CD4-positive, alpha-beta T cell treated with Interleukin-17A for 1 hour (primary cell): Measurements from ENCODE around the gene ZMIZ1.

Source experiments
- DNase-seq: peaks from one replicate; pipeline ENCODE4 v3.0.0-alpha.2; 2020

ZMIZ1 gene, protein sequence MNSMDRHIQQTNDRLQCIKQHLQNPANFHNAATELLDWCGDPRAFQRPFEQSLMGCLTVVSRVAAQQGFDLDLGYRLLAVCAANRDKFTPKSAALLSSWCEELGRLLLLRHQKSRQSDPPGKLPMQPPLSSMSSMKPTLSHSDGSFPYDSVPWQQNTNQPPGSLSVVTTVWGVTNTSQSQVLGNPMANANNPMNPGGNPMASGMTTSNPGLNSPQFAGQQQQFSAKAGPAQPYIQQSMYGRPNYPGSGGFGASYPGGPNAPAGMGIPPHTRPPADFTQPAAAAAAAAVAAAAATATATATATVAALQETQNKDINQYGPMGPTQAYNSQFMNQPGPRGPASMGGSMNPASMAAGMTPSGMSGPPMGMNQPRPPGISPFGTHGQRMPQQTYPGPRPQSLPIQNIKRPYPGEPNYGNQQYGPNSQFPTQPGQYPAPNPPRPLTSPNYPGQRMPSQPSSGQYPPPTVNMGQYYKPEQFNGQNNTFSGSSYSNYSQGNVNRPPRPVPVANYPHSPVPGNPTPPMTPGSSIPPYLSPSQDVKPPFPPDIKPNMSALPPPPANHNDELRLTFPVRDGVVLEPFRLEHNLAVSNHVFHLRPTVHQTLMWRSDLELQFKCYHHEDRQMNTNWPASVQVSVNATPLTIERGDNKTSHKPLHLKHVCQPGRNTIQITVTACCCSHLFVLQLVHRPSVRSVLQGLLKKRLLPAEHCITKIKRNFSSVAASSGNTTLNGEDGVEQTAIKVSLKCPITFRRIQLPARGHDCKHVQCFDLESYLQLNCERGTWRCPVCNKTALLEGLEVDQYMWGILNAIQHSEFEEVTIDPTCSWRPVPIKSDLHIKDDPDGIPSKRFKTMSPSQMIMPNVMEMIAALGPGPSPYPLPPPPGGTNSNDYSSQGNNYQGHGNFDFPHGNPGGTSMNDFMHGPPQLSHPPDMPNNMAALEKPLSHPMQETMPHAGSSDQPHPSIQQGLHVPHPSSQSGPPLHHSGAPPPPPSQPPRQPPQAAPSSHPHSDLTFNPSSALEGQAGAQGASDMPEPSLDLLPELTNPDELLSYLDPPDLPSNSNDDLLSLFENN

DNA sequence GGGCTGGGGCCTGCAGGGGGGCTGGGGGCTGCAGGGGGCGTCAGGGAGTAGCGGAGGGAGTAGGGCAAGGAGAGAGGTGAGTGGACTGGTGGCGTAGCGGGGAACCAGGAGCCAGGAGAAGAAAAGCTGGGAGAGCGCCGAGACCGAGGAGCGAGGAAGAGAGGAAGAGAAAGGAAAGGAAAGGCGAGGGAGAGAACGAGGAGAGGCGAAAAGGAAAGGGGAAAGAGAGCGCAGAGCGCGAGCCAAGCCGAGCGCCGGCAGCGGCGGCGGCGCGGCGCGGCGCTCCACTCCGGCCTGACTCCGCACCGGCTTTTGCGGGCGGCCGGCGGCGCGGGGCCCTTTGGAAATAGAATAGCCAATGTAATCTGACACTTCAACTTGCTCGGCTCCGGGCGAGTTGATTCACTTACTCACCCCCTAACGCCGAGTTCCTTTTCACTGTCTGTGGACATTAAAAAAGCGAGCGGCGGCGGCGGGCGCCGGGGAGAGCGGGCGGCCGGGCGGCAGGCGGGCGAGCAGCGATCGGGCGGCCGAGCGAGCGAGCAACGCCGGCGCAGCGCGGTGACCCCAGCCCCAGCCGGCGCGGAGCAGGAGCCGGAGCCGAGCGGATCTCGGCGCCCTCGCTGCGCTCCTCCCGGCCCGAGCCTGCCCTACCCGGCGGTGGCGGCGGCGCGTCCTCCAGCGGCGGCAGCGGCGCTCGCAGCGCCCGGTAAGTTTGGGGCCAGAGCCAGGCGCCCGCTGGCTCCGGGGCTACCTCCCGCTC is at the start of gene ZMIZ1:
TSS of gene ZMIZ1 (plus strand) at position 405 of the 763 bp plus-strand sequence. CDS start 132,667 bp downstream, outside the sequence.
- DNase-seq: peak; percentile 85

DNA sequence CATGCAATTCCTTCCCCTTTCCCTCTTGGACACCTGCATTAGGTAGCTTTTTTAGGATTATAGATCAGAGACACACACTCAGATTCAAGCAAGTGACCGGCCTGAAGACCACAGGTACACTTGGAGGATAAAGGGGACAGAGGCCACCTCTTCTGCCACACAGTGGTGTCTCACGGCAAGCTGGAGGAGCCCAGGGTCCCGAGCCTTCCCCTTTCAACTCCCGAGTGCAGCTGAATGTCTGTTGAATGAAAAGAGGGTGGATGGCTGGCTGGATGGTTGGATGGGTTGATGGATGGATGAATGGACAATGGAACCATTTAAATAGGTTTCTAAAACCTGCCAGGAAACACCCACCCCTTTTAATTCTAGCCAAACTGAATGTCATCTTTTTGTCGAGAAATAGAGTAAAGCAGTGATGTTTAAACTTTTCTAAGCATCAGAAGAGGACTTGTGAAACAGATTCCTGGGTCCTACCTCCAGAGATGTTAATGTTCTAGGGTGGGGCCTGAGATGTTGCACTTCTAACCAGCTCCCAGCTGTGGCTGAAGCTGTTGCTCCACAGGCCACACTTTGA is 49.2 kb upstream of the ZMIZ1 start:
- DNase-seq: no peak

DNA sequence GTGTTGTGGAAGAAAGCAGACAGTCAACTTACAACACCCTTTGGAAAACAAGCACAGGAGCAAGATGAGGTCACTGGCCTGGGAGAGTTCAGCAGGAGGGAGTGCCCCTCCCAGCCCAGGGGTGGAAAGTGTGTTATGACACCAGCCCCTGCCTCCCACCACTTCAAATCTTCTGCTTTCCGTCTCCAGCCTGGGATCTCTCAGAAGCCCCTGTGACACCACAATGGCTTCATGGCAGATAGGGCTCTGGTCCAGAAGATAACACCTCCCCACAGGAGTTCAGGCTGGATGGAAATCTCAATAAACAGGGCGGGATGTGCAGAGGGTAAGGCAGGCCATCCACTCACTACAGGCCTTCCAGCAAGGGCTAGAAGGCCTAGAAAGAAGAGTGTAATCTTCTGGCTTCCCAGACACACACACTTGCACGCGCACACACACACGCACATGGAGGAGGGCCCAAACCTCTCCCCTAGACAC is 48.7 kb upstream of the ZMIZ1 start:
- no peak for DNase-seq

DNA sequence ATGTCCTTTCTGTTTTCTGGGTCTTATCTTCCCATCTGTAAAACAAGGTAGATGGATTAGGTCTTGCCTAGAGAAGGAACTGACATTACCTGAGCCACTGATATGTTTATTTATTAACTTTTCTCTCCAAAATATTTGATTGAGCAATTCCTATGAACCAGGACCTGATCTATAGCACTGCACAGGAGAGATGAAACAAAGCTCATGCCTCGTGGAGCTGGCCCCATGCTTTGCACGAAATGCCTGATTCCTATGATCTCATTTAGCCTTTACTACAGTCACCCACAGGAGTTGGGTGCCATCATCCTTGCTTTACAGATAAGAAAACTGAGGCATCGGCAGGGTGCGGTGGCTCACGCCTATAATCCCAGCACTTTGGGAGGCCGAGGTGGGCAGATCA is 48.2 kb upstream of the ZMIZ1 start:
- DNase-seq: no peak

DNA sequence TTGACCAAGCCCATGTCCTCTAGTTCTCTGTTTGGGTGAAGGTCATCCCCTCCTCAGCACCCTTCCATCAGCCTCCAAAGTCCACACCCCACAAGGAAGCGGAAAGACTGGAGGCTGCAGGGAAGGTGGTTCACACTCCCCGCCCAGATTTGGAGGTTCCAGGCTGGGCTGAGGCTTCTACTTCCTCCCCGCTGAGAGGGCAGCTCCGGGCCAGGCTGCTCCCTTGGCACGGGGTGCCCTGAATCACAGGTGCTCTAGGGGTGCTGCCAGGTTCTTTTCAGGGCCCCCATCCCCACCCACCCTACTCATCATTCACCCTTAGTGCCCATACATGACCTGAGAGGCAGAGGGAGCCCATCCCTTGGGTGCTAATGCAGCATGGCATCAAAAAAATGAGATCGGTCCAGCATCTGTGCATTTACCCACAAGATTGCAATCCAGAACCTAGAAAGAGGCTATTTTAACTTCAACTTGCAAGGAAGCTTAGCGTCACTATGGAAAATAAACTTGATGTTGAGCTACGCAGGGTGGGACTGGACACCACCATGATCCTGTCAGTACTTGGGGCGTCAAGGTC is 47.3 kb upstream of the ZMIZ1 start:
- no peak for DNase-seq

DNA sequence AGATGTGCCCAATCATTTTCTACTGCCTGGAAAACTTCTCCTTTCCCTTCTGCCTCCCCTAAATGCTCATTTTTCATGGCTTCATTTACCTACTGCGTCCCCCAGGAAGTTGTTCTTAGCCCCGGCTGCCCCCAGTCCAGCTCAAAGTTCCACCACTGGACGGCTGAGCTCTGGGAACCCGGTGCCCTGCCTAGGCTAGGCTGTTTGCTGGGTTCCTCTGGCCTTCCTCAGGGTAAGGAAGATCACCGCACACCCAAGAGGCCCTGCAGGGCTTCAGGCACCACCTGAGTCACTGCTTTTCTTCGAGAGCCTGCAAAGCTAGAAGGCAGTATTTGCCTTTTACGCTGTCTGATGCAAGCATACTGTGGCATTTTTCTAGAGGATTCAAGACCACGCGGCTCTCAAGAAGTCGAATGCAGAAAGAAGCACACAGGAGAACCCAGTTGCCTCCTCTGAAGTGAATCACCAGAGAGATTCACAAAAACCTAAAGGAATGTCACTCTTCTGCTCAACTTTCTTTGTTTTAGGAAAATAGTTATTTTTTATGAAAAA is 46.7 kb upstream of the ZMIZ1 start:
- DNase-seq: no peak

DNA sequence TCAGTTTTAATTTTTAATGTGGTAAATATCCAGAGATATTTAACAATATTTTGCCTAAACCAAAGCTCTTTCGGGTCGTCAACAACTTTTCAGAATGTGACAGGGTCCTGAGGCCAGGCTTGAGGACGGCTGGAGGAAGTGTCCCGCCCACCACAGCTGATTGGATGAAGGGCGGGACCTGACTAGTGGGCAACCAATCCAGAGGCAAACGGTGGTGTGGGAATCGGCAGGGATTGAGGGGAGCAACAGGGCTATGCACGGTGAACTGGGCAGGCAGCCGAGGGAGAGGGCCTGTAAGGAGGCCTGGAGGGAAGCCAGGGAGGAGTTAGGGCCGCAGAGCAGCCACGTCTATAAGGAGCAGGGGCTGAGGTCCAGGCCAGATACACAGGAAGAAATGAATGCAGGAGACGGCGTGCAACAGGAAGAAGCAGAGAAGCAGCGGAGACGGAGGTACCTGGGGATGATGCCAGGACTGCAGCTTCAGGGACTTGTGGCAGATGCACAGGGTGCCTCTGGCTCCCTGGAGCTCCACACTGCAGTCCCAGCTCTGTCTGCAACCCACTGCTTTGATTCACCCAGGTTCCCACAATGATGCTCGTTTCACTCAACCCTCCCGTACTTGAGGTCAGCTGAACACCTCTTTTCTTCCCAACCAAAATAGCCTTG is 46.1 kb upstream of the ZMIZ1 start:
- DNase-seq: no peak

DNA sequence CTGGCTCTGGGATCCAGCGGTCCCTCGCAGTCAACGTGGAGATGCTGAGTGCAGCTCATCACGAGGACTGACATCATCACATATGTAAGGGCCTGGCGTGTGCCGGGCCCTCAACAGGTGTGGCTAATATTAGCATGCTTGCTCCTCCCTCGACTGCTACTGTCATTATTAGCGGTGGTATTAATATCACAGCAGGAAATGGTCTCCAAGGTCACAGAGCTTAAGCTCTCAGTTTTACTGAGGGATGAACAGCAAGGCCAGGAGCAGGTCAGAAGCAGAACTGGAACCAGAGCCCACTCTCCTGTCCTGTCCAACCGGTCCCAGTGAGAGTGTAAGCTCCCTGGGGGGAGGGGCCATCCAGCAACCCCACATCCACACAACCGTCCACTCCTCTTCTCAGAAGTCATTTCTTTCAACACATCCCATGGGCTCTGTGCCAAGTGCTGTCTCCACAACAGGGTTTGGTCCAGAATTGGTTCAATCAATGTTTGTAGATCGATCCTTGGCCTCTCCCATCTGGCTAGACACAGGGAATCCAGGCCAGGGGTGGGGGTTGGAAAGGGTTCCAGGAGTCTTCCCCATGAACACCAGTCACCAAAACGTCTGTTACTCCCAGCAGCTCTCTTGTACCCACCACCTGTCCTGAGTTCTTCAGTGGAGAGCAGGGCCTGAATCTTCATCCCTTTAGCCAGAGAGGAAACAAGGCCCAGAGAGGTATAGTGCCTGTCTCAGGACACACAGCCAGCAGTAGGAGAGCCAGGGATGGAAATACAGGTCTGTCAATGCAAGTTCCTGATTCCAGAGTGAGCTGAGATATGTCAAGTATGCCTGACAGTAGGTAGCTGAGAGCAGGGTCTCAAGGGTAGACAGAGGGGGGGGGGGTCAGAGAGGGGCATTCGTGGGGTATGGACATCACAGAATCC is 45.3 kb upstream of the ZMIZ1 start:
- DNase-seq: no peak

DNA sequence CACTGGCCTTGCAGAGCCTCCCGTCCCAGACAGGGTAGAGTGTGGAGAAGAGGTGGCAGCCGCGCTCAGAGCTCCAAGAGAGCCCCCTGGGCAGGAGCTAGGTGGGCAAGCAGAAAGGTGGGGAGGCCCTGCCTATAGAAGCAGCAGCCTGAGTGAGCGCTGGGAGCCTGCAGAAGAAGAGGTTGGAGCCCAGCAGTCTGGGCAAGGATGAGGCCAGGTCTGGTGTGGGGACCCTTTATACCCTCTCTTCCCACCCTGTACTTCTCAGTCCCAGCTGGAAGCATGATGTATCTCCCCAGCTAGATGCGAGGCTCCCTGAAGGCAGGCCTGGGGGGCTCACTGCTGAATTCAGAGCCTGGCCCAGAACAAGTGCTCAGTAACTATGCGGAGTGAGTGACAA is 44.5 kb upstream of the ZMIZ1 start:
- DNase-seq: no peak

DNA sequence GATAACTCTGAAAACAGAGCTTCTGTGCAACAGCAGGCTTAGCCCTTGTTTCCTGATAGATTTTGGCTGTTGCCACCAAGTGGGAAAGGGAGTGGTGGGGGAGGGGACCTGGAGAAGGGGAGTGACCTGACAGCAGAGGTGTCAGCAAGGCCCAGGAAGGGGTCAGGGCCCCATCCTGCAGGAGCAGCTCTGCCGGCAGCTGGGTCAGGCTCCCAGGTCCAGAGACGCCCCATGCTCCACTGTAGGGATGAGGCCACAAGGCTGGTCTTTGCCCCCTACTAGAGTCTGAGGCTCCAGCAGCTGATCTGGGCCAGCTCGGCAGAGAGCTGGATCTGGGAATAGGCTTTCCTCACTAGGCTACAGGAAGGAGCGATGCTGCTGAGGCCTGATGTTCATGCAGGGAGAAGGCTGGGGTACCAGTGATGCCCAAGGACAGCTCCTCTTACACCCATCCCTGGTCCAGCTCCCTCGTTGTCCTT is 44.0 kb upstream of the ZMIZ1 start:
- no peak for DNase-seq

DNA sequence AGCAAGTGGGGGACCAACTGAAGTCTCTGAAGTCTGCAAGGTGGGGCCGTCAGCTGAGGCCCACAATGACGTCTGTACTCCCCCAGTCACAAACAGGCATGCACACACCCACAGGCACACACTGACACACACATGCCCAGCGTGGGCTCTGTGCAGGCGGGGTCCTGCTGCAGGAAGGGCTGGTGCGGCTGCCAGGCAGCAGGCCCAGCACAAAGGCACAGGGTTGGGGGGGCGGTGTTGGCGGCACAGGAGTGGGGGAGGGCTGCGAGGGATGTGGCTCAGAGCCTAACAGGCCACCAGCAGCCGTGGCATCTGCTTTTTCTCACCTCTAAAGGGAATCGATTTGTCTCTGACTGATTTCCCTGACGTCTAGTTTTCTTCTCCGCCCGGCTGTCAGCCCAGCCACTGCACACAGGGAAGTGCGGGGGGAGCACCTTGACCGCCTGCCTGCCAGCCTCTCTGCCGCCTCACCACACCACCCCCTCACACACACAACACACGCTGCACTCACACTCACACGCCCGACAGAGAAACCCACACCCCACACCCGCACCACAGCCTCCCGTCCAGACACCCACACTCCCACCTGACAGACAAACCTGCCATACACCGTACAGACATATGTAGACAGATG is 43.5 kb upstream of the ZMIZ1 start:
- peak; percentile 58 for DNase-seq

DNA sequence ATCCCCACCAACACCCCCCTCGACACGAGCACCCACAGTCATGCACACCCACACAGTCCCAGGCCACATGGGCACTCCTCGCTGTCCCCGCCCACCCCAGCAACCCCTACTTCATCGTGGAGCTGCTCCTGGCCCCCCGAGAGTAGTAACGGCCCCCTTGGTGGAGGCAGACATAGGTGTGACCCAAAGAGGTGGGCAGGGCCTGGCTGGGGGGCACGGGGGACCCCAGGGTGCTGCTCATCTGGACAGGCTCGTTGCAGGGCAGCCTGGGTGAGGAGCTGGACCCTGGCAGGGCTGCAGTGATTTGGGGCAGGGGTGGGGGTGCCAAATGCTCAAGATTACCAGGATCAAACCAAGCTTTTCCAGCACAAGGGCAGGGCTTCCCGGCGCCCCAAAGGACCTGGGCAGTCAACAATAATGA is 42.4 kb upstream of the ZMIZ1 start:
- DNase-seq: no peak

DNA sequence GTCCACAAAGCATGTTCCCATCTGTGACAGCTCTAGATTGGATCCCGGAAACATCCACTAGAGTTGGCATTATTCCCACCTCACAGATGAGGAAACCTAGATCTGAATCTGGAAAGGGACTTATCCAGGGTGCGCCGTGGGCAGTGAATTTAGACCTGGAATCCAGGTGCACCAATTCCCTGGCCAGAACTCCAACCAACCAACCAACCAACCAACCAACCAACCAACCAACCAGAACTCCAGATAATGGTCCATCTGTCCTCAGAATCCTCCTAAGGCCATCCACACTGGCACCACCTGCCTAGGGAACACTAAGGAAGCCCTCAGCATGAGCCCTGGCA is 42.0 kb upstream of the ZMIZ1 start:
- no peak for DNase-seq

DNA sequence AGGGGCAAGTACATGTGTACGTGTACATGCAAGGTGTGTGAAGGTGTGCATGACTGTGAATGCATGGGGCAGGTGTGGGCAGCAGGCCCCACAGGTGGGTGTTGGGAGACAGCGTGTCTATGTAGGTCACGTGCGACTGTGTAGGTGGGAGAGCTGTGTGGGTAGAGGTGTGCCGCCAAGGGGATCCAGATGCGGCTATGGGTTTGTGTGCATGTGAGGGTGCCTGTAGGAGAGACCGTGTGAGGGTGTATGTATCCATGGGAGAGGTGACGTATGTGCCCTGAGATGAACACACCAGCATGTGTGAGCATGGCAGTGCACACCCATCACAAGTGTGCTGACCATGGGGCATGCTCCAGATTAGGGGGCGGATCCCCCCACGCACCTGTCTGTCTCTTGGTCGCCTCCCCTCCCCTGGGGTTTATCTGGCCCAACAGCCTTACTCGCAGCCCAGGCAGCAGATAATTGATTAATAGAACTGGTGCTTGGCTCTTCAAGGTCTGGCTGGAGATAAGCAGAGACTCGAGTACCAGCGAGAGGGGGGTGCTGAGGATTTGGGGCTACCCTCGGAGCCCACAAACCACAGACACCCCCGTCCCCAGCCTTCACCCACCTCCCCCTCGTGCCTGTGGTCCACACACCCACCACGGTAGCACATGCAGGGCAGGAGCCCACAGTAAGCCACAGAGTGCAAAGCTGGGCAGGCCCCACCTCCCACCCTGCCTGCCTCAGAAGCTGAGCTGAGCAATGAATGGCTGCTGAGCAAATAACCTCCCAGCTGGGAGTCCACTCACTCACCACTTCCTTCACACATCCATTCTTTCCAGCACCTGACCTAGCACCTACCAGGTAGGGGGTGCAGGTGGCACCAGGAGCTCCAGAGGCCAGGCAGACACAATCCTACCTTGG is 41.4 kb upstream of the ZMIZ1 start:
- peak; percentile 63 for DNase-seq

DNA sequence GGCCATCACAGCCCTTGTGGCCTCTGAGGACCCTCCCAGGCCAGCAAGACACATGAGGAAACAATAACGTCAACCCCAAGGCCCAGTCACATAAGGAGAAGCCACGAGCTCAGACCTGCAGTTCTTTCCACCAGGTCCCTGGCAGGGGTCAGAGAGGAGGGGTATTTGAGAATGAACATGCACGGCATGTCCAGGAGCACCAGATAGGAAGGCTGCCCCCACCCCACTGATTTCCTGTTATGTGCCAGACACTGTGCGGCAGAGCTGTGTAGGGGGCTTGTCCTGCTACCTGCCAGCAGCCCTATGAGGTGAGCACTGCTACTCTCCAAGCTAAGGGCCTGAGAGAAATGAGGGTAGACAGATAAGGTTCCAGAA is 40.7 kb upstream of the ZMIZ1 start:
- no peak for DNase-seq

DNA sequence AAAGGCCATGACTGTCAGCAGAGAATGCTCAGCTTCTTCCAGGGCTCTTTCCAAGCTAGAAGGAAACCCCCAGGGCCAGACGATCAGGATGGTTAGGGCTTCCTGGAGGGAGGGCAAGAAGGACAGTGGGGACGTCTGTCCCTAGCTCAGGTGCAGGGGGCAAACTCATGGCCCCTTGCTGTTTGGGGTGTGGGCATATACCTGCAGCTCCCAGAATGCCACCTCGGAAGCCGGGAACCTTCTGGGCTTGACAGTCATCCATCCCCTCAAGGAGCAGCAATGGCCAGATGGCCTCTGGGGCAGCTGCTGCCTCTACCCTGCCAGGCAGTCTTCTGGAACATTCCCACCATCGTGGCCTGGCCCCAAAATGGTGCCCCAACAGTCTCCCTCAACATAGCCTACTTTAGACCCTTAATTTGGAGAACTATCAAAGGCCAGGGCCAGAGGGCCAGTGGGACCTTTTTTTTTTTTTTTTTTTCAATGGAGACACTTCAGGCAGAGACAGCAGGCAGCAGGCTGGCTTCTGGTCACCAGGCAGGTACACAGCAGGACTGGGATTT is 40.2 kb upstream of the ZMIZ1 start:
- no peak for DNase-seq

DNA sequence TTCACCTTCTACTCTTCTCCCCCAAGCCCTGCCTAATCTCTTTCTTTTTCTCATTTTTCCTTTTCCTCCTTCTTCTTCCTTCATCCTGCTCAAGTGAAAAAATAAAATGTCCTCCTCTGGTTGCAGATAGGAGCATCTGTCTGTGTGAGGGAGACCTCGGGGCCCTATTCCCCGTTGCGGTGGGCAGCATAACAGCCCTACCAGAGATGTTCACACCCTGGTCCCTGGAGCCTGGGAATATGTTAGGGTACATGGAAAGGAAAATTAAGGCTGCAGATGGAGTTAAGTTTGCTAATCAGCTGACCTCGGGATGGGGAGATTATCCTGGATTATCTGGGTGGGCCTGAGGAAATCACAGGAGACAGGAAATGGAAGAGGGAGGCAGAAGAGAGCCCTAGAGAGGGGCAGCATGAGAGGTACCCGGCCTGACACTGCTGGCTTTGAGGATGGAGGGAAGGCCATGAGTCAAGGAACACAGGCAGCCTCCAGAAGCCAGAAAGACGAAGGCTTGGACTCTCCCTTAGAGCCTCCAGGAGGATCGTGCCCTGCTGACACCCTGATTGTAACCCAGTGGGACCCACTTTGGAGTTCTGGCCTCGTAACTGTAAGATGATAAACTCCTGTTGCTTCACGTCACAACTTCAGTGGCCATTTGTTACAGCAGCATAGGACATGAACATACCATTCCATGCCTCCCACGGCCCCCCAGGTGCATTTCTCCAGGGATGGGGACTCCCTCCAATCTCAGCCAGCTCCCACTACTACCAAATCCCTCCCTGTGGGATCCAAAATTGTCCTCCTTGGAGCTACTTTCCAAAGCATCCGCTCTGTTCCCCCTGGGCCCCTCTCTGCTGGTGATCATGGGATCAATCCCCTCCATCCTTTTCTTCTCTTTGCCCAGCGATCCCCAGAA is 39.0 kb upstream of the ZMIZ1 start:
- no peak for DNase-seq
